Neural crest cell (in vitro differentiated cells): ENCODE measurements around the gene KIF14. TPM values are rescaled to one million over a fixed set of nuclear protein-coding genes. Genes with fewer than 3 reads are reported as not detected.

Experiments
- DNase-seq: peaks from one replicate; pipeline ENCODE4 v3.0.0; 2021; ENCODE audit warnings: low read depth, mixed read lengths, low spot score
- H3K27ac Mint-ChIP-seq: one replicate; pipeline ENCODE4 v1.8.0; 2021; ENCODE audit warnings: mild to moderate bottlenecking, mixed read lengths; ENCODE audit not compliant: unreplicated experiment
- H3K27me3 Mint-ChIP-seq: 2 replicates; pipeline ENCODE4 v1.8.0; 2021; ENCODE audit warnings: low read depth, mild to moderate bottlenecking, mixed read lengths
- H3K36me3 Mint-ChIP-seq: 2 replicates; pipeline ENCODE4 v1.8.0; 2021; ENCODE audit warnings: low read depth, mild to moderate bottlenecking, mixed read lengths
- H3K4me1 Mint-ChIP-seq: 2 replicates; pipeline ENCODE4 v1.8.0; 2021; ENCODE audit warnings: mixed read lengths
- H3K4me3 Mint-ChIP-seq: one replicate; pipeline ENCODE4 v1.8.0; 2021; ENCODE audit warnings: mild to moderate bottlenecking, mixed read lengths
- H3K9me3 Mint-ChIP-seq: 2 replicates; pipeline ENCODE4 v1.8.0; 2021; ENCODE audit warnings: mixed read lengths
- total RNA-seq: library from RNA; stranded (reverse); gene quantifications from 2 replicates; pipeline ENCODE4 v1.2.1, GENCODE V29; 2021
- TF ChIP-seq, protein P1 (sequence below): fragments of 200-600 bp; sonication (generic); conservative IDR thresholded peaks from 2 replicates; pipeline ENCODE4 v1.5.0; 2021; ENCODE audit warnings: antibody characterized with exemption, mild to moderate bottlenecking

Gene KIF14
- total RNA-seq, 1 donor from 2014 or later, result 22.0 TPM

- TF ChIP-seq, protein P1, sequence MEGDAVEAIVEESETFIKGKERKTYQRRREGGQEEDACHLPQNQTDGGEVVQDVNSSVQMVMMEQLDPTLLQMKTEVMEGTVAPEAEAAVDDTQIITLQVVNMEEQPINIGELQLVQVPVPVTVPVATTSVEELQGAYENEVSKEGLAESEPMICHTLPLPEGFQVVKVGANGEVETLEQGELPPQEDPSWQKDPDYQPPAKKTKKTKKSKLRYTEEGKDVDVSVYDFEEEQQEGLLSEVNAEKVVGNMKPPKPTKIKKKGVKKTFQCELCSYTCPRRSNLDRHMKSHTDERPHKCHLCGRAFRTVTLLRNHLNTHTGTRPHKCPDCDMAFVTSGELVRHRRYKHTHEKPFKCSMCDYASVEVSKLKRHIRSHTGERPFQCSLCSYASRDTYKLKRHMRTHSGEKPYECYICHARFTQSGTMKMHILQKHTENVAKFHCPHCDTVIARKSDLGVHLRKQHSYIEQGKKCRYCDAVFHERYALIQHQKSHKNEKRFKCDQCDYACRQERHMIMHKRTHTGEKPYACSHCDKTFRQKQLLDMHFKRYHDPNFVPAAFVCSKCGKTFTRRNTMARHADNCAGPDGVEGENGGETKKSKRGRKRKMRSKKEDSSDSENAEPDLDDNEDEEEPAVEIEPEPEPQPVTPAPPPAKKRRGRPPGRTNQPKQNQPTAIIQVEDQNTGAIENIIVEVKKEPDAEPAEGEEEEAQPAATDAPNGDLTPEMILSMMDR, result no peak
- H3K4me1 Mint-ChIP-seq, result peaks cover 6% of the 10 kb centered on the region
- H3K36me3 Mint-ChIP-seq, result peaks cover 17% of the 10 kb centered on the region
- peak overlapping the region; percentile 81 for H3K27ac Mint-ChIP-seq
- DNase-seq, result no peak
- no peaks in the 10 kb centered on the region for H3K27me3 Mint-ChIP-seq
- H3K9me3 Mint-ChIP-seq, result no peaks in the 10 kb centered on the region
- H3K4me3 Mint-ChIP-seq, result no peak overlapping the region
Observed at GRCh38 chr1:200653022-200653462, 32.5 kb upstream of the KIF14 start.

GRCh38 chr1:200652378-200652777, 31.8 kb upstream of the KIF14 start:
- peaks cover 17% of the 10 kb centered on the region for H3K36me3 Mint-ChIP-seq
- H3K4me1 Mint-ChIP-seq, result peaks cover 6% of the 10 kb centered on the region
- no peaks in the 10 kb centered on the region for H3K9me3 Mint-ChIP-seq
- DNase-seq, result no peak
- TF ChIP-seq, protein P1, result no peak
- H3K27ac Mint-ChIP-seq, result no peak overlapping the region
- no peaks in the 10 kb centered on the region for H3K27me3 Mint-ChIP-seq
- H3K4me3 Mint-ChIP-seq, result no peak overlapping the region

- TF ChIP-seq, protein P1, result no peak
- Mint-ChIP-seq H3K4me1 (no peaks in the 10 kb centered on the region), H3K4me3 (no peak overlapping the region), H3K36me3 (peaks cover 6% of the 10 kb centered on the region), H3K9me3 (no peaks in the 10 kb centered on the region), H3K27ac (no peak overlapping the region), H3K27me3 (no peaks in the 10 kb centered on the region)
- no peak for DNase-seq
Observed at GRCh38 chr1:200646515-200646914, 26.0 kb upstream of the KIF14 start.

DNA sequence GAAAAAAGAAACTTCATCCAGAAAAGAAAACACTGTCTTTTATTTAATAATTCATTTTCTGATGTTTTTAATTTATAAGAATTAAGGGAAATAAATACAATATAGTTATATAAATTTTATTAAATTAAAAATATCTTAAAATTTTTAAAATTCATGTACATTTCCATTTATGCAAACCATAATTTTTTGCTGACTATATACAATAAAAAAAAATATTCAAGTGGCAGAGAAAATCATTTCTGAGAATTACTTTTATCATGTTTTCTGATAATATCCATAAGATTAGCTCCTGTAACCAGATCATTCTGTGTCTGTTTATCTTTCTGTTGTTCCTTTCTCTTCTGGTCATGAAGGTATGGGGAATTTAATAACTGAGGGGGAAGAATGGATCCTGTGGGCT, 23.5 kb upstream of the KIF14 start:
- no peak for DNase-seq
- H3K27ac Mint-ChIP-seq, result no peak overlapping the region
- TF ChIP-seq, protein P1, result no peak
- no peaks in the 10 kb centered on the region for H3K9me3 Mint-ChIP-seq
- H3K36me3 Mint-ChIP-seq, result peaks cover 6% of the 10 kb centered on the region
- H3K27me3 Mint-ChIP-seq, result no peaks in the 10 kb centered on the region
- no peaks in the 10 kb centered on the region for H3K4me1 Mint-ChIP-seq
- H3K4me3 Mint-ChIP-seq, result no peak overlapping the region

DNA sequence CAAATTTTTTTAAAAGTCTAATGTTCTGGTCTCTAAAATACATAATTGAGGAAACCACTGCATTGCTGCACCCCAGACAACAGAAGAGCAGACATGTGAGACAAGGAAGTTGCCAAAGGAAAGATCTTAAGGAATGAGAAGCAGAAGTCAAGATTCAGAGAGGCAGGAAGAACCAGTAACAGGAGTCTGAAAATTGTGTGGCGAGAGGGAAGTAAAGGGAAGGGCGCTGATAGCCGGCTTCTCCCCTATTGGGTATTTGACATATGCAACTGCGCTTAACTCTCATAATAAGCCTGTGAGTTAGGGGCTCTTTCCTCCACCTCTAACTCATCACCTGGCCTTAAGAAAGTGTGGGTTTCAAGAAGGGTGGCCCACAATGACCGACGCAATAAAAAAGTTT, 21.9 kb upstream of the KIF14 start:
- TF ChIP-seq, protein P1, result no peak
- Mint-ChIP-seq H3K36me3 (peaks cover 4% of the 10 kb centered on the region), H3K4me3 (no peak overlapping the region), H3K27me3 (no peaks in the 10 kb centered on the region), H3K9me3 (no peaks in the 10 kb centered on the region), H3K27ac (no peak overlapping the region), H3K4me1 (no peaks in the 10 kb centered on the region)
- DNase-seq, result no peak

DNA sequence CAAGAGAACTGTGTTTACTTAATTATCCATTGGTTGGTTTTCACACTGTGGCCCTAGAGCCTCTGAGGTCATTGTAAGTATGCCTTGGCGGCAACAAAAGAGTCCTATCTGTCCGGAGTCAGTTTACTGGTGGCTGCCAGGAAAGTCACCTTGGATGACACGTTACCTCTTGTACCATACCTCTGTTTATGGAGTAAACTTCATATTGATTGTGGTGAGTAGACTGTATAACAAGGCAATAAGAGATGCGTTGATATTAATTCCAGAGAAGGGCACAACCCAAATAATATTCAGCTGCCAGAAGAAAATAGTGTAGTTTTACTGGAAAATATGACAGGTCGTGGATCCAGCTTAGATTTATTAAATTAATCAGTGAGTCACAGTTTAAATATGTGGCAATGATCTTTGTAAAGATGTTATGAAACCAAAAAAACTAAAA, 20.4 kb upstream of the KIF14 start:
- TF ChIP-seq, protein P1, result no peak
- Mint-ChIP-seq H3K4me1 (no peaks in the 10 kb centered on the region), H3K4me3 (no peak overlapping the region), H3K36me3 (no peaks in the 10 kb centered on the region), H3K27ac (no peak overlapping the region), H3K27me3 (no peaks in the 10 kb centered on the region), H3K9me3 (no peaks in the 10 kb centered on the region)
- DNase-seq, result no peak
